HG03432 (cell line): Measurements from ENCODE around the gene KLC4.
A peak's percentile ranks its signal among the peaks of the same experiment; 100 is the strongest.

Experiments used
- ATAC-seq: cut with Tn5 transposase; IDR thresholded peaks from one replicate; pipeline ENCODE4 v1.9.1; 2021; ENCODE audit warnings: mild to moderate bottlenecking, moderate library complexity; ENCODE audit not compliant: unreplicated experiment

Gene KLC4

DNA sequence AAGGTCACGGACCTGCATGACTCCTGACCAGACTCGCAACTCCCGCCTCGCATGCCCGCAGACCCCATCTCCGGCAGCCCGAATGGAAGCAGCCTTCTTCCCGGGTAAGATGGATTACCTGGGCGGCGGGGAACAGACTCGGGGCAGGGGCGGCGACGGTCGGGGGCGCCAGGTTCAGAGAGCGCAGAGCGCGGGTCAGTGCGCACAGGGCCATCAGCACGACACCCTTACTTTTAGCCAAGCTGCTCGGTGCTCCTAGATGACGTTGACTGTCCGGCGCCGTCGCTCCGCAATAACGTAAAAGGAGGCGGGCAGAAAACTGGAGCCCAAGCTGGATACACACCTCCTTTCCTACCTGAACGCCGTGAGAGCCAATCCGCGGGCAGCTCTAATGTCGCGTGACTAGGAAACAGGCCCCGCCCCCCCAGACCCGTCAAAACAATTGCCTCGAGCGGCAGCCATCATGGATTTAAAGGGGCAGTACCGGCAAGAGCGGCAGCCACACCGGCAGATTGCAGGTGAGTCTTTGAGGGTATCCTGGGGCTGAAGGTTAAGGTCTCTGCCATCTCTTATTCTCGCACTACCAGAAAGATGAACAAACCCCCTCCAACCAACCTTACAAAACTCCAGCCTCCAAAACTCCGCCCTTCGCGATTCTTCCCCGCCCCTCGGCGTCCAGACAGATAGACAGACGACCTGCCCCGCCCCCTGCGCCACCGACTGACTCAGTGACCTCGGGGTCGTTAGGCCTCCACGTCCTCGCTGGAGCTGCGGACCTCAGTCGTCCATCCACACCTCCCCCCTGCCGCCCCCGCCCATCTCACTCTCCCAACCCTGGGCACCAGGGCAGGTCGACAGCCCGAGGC is at the start of gene KLC4, which contains the start of gene MRPL2:
KLC4 (plus strand) TSS at position 464 of the 866 bp plus-strand sequence. CDS start 1,705 bp downstream, outside the sequence.
MRPL2 (minus strand) TSS at position 267 of the 866 bp plus-strand sequence; CDS start at position 214, 53 bp downstream.
- peak; percentile 88 for ATAC-seq

DNA sequence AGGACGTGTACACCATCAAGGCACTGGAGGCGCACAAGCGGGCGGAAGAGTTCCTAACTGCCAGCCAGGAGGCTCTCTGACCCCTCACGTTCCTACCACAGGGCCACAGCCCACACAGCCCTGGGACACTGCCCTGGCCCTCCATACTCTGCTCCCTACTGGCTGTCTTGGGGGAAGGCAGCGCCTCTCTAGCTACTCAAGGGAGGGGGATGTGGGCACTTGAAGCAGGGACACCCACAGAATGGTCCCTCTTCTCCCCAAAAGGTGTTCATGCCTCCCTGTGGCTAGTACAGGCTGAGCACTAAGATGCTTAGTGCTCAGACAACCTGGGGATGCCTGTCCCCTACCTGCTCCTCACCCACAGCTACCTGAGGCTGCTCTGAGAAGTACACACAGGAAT is 48.2 kb upstream of the KLC4 start:
- no peak for ATAC-seq

DNA sequence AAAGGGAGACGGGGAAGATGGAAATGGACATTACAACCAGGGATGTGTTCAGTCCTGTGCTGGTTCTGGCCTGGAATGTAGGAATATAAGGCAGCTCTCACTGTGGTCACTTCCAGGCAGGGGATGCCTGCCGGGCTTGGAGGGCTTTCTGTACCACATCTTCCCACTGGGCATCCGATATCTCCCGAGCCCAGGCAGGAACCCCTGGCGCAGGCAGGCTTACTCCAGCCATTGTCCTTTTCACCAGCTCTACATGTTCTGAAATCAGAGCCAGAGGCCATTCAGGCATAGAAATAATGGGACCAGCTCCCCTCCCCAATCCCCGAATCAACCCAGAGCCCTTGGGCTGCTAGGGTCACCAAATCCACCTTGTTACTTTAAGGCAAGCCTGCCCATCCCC is 47.1 kb upstream of the KLC4 start:
- ATAC-seq = no peak

DNA sequence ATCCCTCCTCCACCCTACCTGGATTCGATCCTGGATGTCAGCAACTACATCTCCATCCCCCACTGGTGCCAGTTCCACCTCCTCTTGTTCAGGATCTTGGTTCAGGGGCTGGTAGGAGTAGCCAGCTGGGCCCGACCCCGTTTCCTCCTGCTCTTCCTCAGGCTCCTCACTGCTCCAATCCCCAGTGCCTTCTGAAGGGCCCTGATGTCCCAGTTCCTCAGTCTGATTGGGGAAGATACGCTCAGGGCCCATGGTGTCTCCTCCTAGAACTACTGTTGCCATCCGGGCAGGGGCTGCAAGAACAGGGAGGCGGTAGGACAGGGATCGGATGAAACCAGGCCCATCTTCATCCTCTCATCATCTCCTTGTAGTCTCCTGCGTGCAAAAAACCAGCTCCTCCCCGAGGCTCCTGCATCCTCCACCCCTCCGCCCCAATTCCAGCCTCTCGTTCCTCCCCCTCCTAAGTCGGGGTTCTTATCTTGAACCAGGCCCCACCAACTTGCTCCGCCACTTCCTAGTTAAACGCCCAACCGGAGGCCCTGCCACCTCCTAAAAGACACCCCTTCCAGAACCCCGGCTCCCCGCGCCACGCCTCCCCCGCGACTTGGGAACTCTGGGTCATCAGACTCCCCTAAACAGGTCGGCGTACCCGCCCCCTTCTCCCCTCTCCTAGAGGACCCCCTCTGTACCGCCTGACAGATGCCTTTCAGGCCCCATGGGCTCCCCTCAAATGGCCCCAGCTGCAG is 46.2 kb upstream of the KLC4 start:
- ATAC-seq = peak; percentile 17

DNA sequence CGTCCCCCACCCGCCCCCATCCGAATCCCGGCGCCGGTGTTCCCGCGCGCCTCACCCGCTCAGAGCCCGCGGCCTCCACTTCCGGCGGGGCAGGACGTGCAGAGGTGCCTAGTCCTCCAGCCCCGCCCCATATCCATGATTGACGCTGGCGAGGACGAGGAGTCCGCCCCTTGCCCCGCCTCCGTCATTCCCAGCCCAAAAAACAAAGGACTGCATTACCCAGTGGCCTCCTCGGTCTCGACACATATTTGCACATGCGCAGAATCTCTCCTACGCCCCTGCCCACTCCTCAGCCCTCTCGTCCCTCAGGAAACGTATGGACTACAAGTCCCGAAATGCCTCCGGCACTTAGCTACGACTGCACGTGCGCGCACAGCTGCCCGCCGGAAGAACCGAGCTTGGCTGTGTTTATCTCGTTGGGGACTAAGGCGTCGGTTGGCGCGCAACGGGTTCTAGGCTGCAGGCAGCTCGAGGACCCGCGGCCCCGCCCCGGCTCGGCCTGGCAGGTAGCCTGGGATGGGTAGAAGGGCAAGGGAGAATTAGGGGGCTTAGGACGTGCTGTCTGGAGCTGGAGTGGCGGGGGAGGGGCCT is 45.5 kb upstream of the KLC4 start, which contains the start of the genes KLHDC3 and MEA1:
KLHDC3 (plus strand) TSS at position 407 of the 591 bp plus-strand sequence. CDS start 2,944 bp downstream, outside the sequence.
MEA1 (minus strand) TSS at position 104 of the 591 bp plus-strand sequence. CDS start 133 bp downstream, outside the sequence.
- peak; percentile 87 for ATAC-seq

DNA sequence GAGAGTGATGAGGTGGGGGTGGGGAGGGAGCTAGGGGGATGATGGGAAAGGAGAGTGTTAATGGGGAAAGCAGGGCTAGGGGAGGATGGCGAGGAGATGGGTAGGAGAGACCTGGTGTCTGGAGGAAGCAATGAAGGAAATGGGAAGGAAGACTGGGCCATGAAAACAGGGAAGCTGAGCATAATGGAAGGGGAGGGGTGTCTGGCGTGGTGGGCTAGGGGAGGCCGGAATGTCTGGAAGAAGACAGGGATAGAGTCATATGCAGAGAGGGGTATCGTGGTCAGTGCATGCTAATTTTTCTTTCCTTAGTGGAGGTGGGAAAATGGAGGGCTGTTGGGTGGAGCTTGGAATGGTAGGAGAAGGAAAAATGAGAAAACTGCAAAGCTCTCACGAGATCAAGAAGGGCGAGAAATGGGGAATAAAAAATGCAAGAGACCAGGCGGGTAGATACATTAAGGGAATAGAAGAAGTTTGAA is 45.0 kb upstream of the KLC4 start:
- no peak for ATAC-seq

DNA sequence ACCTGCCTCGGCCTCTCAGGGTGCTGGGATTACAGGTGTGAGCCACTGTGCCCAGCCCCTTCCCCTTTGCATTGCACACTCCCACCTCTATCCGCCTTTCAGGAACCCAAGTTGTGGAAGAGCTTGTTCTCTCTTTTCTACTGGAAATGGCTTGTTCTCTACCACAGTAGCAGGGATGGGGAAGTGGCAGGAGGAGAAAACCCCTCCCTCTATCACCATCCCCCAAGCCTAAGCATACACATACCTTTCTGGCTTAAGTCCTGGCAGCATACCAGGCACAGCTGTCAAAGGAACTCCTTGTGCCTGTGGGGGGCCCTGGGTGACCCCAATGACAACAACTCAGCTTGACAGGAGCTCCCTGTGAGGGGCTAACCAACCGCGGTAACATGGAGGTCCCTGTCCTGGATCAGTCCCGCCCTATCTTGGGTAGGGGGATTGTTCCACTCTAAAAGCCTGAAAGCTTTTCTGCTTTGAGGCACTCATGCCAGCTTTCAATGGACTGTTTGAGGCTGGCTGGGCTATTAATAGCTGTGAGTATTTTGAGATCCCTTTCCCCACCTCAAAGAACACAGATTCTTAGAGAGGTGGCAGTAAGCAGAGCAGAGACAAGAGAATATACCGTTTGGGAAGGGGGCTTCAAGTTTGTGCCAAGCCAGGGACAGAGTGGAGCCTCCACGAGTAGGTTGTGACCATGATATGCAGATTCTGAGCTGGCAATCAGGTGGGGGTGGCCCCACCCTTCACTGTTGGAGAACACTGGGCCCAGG is 43.1 kb upstream of the KLC4 start:
- ATAC-seq = no peak

DNA sequence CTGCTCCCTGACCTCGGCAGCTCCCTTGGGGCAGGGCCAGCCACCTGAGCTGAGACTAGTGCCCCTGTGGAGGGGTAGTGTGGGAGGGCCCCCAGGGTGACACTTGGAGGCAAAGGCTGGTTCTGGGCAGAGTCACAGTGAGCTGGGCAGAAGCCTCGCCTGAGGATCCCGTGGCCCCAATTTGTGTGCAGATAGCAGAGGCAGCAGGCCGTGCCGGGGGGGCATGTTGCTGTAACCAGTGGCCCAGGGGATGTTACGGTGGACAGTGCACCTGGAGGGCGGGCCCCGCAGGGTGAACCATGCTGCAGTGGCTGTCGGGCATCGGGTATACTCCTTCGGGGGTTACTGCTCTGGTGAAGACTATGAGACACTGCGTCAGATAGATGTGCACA is 42.5 kb upstream of the KLC4 start:
- no peak for ATAC-seq

DNA sequence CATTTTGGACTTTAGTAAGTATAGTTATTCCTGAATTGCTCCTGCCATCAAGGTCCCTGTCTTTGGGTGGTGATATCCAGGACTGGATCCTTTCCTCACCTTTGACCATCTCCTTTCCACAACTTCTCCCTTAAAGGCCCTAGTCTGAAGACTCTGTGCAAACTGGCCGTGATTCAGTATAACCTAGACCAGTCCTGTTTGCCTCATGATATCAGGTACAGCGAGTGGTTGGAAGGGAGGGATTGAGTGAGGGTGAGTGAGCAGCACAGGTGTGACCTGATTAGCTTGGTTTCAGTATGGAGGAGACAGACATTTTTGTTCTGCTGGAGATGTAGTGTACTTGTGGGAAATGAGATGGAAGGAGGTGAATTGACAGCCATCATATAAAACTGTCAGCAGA is 40.3 kb upstream of the KLC4 start:
- no peak for ATAC-seq

DNA sequence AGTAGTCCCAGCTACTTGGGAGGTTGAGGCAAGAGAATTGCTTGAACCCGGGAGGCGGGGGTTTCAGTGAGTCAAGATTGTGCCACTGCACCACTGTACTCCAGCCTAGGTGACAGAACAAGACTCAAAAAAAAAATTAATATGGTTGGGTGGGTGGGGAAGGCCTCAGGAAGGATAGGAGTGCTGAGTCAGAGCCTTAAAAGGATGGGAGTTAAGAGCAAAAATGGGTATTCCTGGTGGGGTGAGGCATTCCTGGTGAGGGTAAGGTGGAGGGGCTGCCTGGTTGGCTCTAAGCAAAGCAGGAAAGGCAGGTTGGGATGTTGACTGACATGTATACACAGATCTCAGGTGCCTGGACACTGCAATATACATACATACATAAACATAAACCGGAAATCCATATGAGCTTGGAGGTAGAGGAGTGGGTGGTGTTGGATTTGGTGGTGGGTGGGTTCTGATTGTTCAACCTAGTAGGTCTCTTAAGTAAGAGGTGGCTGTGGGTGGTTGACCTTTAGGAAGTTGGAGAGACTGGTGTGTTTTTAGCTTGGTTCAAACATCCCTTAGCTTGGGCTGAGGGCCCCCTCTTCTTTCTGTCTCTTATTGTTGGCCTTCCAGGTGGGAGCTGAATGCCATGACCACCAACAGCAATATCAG is 39.3 kb upstream of the KLC4 start:
- ATAC-seq = no peak

DNA sequence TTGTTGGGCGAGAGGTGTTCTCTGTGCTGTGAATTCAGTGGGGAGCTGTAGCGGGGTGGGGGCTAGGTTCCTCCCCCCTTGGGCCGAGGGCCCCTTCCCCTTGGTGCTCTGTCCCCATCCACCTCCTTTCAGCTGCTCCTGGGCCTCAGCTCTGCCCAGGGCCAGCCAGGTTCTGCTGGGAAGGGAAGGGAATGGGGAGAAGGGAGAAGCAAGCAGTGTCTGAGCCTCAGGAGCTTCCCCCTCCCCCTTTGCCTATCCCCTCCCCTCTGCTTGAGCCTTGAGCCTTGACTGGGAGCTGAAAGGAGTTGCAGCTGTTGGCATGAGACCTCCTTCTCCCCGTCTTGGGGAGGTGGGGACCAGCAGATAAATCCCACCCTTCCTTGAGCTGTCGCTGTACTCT is 38.6 kb upstream of the KLC4 start:
- ATAC-seq = no peak

DNA sequence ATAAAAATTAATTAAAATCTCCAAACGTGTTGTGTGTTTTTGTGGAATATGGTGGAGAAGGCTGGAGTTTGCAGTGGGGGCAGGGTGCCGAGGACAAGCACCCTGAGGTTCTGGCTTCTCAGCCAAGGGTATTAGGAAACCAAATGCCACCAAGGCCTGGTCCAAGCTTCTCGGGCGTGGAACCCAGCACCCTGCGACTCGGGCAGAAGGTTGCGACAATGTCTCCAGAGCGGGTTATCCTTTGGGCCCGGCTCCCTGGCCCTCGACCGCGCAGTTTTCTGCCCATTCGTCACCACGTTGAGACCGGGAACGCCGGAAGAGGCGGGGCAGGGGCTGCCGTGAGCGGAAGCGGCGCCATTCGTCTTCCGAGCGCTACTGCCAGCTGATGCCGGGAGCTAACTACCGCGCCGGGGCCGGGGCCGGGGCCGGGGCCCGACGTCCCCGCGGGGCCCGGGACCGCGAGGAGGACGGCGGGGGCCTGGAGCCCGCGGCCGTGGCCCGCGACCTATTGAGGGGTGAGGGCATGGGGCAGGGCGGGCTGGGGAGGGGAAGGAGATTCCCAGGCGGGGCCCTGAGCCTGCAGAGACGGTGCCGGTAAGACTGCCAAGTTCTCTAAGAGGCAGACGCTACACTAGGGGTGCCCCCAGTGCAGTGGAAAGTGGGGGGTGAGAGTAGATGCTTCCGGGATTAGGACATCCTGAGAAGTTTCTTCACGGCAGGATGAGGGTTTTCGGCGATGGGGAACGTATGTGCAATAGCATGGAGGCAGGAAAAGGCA is 38.0 kb upstream of the KLC4 start, which contains the start of gene RRP36:
RRP36 (plus strand) TSS at position 354 of the 778 bp plus-strand sequence; CDS start at position 386, 32 bp downstream.
- peak; percentile 78 for ATAC-seq

DNA sequence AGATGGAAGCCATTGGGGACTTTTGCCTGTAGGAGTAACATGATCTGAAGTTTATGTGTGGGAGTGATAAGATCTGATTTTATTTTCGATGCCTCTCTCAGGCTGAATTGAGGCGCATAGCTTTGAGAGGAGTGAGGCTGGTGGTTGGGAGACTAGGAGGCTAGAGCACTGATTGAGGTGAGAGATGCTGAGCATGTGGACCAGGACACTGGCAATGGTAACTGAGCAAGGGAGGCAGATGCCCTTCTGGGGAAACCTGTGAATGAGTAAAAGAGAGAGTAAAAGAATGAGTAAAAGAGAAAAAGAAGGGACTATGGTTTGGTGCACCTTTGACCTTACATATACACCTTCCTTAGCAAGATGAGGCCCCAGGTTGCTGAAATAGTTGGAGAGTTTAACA is 35.0 kb upstream of the KLC4 start:
- no peak for ATAC-seq

DNA sequence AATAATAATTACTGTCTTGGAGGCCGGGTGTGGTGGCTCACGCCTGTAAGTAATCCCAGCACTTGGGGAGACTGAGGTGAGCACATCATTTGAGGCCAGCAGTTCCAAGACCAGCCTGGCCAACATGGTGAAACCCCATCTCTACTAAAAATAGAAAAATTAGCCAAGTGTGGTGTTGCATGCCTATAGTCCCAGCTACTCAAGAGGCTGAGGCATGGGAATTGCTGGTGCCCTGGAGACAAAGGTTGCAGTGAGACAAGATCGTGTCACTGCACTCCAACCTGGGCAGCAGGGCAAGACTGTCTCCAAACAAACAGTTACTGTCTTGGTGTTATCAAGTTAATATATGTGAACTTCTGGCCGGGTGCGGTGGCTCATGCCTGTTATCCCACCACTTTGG is 33.1 kb upstream of the KLC4 start:
- no peak for ATAC-seq

DNA sequence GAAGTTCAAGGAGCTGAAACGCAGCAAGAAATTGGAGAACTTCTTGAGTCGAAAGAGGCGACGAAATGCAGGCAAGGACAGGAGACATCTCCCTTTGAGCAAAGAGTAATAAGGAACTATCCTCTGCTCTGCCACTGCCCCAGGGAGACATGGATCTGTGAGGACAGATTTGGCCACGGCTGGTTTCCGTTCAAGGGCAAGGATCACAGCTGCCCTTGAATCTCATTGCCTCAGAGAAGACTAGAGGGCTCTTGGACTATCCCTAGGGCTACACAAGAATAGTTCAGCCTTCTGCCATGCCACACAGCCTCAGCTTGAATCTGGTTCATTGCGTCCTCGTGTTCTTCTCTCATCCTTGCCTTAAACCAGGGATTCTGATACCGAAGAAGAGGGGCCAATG is 30.3 kb upstream of the KLC4 start:
- no peak for ATAC-seq

DNA sequence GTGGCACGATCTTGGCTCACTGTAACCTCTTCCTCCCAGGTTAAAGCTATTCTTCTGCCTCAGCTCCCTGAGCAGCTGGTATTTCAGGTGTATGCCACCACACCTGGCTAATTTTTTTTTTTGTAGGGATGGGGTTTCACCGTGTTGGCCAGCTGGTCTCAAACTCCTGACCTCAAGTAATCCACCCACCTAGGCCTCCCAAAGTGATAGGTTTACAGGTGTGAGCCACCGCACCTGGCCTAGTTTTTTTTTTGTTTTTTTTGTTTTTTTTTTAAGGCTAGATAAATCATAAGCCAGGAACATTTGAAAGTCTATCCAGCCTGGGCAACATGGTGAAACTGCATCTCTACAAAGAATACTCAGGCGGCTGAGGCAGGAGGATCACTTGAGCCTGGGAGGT is 27.1 kb upstream of the KLC4 start:
- no peak for ATAC-seq

DNA sequence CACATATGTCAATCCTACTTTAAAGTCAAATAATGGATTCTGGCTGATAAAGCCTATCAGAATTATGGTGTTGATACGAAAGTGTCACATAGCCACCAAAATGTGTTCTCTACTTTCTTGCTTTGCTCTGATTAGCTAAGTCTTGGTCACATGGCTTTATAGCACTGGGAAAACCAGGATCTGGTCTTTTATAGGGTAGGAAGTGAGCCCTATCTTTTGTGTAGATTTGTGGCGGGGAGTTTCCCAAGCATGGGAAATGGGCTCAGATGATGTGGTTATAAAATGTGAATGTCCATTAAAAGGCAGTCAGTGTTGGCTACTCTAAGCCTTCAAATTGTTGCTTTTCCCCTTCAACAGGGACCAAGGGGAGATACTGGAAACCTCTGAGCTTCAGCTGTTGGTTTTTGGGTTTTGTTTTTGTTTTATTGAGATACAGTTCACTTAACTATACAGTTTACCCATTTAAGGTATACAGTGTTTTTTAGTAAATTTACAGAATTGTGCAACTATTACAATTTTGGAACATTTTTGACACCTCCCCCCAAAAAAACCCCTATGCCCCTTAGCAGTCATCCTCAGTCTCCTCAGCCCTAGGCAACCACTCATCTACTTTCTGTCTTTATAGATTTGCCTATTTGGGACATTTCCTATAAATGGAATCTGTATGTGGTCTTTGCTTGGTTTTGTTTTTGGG is 25.8 kb upstream of the KLC4 start:
- ATAC-seq = no peak

DNA sequence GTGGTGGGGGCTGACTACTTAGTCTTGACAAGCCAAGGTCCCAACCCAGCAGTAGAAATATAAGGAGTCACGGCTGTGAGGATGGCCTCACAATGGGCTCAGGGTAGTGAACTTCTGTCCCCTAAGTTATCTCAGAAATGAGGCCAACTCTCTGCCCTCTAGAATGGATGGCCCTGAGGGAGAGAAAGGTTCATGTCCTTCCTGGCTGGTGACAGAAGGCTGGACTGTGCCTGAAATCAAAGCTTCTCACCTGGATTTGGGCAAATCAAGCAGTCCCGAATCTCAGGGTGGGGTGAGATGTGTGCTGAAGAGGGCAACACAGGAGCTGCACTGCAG is 25.3 kb upstream of the KLC4 start:
- ATAC-seq = no peak
